GM18526 (cell line): ENCODE results near the gene NTSR1.

Source experiments
- POLR2A ChIP-seq: IDR thresholded peaks from 3 replicates; pipeline ENCODE4 v1.6.1; 2011; ENCODE audit not compliant: insufficient read length; ENCODE audit errors: extremely low read depth

NTSR1 gene

DNA sequence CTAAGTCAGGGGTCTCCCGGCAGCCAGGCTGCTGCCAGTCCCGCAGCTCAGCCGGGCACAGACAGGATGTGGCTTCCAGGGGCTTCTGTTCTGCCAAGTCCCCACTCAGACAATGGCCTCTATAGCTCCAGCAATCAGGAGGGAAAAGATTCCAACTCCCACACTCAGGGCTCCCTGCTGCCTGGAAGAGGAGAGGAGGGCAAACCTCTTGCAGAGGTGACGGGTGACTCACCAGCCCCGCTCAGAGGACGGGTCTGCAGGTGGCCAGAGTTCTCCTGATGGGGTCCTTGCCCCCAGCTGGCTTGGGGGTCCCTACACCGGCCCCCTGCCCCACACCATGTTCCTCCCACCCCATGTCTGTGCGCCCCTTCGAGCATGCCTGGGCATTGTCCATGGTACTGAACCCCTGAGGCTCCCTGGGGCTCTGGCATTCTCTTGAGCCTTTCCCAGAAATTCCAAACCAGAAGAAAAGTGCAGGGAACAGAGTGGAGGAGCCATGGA is 32.6 kb downstream of the NTSR1 start:
- TF ChIP-seq POLR2A = no peak

DNA sequence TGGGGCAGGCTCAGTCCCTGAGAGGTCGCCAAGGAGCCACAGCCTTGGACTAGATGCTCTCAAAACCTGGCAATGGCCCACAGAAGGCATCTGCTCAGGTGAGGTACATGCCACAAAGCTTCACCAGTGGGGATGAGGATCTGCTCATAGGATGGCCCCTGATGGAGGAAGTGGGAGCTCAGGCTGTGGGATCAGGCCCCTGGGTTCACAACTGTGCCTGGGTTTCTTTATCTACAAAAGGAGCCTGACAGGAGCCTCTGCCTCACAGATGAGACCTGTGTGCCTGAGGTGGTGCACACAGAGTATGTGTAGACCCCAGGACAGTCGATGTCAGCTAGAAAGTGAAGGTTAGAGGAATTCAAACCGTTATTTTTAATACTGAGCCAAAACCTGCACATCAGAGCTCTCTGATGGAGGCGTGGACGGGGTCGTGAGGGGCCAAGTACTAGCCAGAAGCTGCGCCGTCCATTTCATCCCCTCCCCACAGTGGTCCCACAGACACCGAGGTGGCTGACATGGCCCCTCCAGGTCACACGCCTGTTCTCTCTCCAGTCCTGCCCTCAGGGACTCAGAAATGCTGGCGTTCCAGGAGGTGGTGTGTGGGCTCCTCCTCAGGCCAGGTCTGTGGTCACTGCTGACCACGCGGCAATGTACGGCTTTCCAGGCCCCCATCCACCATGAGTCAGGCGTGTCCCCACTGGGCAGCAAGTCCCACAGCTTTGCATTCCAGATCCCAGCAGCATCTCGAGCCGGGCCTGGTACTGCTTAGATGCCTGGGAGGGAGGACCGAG is 33.3 kb downstream of the NTSR1 start:
- no peak for TF ChIP-seq POLR2A

DNA sequence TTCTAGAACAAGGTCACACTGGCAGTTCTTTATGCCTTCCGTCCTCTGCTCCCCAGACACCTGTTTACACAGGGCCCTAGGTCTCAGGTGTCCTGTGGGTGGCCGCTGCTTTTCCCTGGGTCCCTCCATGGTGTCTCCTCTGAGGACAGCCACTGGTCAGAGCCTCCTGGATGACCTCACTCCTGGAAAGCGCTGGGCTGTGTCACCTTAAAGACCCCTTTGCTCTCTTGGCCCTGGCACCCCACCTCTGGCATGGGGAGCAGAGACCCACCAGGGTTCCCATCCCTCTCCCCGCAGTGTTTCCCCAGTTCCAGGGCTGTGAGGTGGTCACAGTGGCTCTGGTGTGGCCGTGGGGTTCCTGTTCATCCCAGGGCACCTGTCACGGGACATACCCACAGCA is 33.9 kb downstream of the NTSR1 start:
- TF ChIP-seq POLR2A = no peak

DNA sequence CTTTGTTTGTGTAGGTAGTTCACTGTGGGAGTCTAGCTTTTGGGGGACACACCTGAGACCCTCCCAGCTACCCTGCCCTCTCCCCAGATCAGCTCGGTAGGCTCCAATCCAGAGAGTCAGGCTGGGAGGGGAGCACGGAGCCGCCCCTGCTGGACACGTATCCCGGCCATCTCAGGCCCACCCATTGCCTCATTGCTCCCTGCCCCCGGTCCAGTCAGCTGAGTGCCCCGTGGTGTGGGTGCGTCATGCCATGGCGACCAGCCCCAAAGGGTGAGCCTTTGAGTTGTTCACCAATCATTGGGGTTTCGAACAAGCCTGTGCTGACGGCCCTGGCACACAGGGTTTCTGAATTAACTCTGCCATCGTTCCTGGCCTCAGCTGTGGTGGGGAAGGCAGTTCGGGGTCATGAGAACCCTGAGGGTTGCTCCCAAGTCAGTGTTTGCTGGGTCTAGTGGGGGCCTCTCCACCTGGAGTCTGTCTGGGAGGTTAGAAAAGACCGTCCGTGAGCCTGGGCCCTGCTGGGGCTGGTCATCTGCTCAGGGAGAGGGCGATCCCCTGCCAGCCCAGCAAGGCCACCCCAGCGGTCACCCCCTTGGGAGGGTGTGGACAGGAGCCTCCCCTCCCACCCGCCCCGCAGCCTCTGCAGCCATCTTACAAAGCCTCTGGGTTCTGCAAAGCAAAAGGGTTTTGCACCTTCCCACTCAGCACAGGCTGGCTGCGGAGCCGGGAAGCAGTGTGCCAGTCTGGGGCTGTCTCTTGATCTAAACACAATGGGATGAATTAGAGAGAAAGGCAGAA is 34.5 kb downstream of the NTSR1 start:
- TF ChIP-seq POLR2A = no peak

DNA sequence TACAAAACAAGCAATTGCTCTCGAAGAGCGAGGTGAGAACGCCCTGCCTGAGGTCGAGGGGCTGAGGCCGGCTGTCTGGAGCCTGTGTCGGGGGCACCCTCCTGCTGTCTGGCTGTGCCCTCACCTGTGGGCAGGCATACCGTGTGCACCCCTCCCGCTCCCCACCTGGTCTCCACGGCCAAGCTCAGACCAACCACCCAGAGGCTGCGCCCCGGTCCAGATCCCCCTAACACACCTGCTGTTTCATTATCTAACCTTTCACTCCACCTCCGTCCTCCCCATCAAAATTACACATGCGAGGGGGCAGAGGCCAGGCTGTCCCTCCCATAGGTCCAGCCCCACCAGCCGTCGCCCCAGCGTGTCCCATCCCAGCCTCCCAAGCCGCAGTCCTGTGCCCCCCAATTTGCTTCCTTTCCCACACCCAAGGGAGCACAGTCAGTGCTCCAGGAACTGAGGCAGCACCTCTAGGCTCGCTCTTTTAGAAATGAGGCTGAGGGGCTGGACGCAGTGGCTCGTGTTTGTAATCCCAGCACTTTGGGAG is 35.2 kb downstream of the NTSR1 start:
- no peak for TF ChIP-seq POLR2A

DNA sequence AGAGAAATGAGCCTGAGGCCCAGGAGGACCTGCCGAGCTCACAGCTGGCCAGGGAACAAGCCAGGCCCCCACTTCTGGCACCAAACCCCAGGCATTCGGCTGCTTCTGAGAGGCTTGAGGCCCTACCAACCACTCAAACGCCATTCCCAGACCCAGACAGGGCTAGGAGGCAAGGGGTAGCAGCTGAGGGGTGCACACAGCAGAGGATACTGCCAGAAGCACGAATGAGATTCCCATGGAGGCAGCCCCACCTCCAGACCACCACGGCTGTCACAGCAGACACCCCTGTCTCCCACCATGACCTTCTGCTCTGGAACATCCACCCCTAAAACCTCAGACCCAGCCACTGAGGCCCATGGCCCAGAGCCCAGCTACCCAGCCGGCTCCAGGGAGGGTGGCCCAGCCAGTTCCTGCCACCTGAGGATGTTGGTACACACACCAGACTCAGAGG is 36.1 kb downstream of the NTSR1 start:
- TF ChIP-seq POLR2A = no peak

DNA sequence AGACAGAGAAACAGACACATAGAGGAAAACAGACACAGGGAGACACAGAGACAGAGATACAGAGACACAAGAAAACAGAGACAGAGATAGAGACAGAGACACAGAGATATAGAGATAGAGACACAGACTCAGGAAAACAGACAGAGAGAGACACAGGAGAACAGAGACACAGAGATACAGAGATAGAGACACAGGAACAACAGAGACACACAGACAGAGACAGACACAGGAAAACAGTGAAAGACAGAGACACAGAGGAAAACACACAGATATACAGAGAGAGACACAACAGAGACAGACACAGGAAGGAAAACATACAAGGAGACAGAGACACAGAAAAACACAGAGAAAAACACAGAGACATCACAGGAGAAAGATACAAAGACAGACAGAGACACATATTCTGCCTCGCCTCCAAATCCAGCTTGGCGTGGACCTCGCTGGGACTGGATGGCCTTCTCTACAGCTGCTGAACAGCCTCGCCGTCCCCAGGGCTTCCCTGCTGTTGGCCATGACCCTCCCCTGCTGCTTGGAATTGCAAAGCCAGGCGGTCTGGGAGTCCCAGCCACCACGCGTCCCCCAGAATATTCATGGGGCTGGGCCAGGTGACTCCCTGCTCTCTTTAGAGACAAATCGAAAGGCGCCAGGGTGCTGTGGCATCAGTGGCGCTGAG is 36.8 kb downstream of the NTSR1 start:
- no peak for TF ChIP-seq POLR2A

DNA sequence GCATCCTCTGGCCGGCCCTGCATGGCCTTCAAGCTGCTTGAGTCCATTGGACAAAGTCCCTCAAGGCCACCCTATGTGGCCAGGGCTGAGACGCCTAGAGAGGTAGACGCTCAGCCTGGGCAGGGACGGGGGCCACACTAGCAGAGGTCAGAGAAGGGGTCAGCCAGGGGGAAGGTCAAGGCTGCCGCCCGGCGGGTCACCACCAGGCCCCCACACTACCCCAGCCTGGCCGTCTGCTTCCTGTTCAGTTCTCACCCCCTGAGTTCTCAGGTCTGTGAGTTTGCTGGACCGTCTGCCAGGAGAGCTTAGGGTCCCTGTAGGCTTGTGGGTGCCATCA is 37.3 kb downstream of the NTSR1 start:
- no peak for TF ChIP-seq POLR2A

DNA sequence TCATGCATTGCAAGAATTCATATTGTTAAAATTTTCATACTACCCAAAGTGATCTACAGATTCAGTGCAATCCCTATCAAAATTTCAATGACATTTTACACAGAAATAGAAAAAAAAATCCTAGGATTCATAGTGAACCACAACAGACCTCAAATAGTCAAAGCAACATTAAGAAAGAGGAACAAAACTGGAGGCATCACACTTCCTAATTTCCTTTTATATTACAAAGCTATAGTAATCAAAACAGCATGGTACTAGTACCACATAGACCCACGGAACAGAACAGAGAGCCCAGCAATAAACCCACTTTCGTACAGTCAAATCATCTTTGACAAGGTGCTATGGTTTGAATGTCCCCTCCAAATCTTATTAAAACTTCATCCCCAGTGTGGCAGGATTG is 39.7 kb downstream of the NTSR1 start:
- TF ChIP-seq POLR2A = no peak

DNA sequence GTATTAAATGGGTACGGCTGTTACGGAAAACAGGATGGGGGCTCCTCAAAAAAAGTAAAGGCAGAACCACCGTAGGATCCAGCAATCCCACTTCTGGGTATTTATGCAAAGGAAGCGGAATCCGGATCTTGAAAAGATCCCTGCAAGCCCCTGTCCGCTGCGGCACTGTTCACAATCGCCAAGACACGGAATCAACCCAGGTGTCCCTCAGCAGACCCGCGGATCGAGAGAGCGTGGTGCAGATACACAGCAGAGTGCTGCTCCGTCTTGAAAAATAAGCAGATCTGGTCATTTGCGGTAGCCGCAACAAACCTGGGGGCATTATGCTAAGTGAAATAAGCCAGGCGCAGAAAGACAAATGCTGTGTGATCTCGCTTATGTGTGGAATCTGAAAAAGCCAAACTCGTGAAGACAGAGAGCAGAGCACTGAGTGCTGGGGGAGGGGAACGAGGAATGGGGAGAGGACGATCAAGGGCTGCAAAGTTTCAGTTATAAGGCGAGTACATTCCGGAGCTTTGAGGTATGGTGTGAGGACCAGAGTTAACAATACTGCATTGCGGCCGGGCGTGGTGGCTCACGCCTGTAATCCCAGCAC is 41.3 kb downstream of the NTSR1 start:
- no peak for TF ChIP-seq POLR2A

DNA sequence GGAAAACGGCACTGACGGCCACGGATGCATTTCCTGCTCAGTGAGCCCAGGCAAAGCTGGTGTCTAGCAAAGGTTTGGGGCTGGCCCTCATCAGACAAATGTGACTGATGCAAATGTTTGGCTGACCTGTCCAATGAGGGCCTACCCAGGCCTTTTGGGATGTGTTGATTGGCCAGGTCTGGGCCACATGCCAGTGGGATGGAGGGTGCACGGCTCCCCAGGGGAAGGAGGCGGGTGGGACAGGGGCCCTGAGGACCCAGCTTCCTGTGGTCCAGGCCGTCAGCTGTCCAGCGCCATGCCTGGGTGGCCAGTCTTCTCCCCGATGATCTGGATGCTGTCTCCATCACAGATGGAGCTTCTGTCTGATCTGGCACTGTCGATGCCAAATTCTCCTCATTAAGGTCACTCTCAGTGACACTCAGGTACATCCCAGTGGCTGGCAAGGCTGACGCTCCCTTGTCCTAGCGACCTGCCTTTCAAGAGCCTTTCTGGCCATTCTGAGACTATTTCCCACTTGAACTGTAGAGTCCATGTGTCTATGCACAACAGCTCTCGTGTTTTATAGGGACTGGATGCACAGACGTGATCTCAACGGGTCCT is 43.0 kb downstream of the NTSR1 start:
- TF ChIP-seq POLR2A = no peak

DNA sequence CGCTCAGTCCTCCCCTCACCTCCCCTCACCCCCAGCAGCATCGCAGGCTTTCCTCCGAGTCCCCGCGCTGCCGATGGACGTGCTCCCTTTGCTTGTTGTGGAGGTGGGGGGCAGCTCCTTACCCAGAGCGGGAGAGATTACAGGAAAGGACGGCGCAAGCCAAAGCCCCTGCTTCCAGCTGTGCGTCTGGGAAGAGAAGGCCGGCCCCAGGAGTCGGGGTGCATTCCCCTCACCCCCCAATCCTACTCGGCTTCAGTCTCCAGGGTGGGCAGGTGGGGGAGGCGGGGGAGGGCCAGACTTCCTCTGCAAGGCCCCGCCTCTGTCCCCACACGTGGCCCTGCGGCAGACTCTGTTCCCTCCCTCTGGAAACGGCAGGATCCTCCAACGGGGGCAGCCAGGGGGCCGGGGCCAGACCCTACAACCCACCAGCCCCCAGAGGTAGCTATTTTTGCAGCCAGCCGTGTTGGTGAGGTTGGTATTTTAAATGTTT is 43.6 kb downstream of the NTSR1 start:
- no peak for TF ChIP-seq POLR2A

DNA sequence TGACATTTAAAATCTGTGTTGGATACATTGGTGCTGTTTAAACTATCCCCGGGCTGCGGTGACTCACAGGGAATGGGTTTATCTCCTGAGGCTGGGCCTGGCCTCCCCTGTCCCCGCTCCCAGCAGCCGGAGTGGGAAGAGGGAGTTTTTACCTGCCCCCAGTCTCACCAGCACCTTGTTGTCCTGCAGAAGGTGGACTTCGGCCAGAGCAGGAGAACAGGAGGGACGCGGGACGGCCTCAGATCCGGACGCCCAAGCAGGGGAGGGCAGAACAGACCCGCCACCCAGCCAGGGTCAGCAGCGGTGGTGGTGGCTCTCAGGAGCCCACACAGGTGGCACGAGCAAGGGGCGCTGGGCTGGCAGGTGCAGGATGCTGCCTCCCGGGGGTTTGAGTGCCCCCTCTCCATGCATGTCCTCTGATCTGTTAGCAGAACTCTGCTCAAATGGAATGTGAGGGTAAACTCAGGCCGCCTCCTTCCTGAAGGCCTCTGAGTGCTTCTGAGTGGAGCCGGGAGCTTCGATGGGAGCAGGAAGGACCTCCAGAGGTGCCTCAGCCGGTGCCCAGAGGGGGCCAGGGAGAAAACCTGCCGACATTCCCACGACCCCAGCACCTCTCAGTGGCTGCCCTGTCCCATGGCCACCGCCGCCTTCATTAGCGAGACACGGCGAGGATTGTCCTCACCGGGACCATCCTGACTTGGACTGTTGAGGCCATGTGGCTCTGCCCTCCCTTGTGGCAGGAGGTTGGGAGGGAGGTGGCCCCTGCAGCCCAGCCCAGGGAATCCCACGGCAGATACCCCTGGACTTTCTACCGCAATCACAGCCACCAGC is 44.2 kb downstream of the NTSR1 start:
- TF ChIP-seq POLR2A = no peak

DNA sequence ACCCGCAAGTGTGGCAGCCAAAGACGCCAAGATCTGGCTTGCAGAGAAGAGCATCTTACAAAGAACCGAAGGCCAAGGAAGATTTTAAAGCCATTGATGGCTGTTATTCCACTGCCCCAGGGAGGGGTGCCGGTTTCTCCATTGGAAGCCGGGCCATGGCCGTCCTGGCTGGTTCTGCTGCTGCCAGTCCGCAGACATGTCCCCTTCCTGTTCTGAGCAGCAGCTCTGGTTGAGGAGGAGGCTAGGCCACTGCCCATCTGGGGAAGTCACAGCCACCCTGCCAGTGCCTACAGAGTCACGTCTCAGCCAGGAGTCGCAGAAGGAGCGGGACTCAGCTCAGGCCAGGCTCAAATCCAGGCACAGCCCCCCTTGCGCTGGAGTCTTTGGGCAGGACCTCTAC is 45.0 kb downstream of the NTSR1 start:
- no peak for TF ChIP-seq POLR2A
